MCF 10A (cell line): ENCODE measurements around the gene BANF2. TPM values are rescaled to one million over a fixed set of nuclear protein-coding genes. Genes with fewer than 3 reads are reported as not detected.

Experiments used
- BruUV-seq: library from RNA; stranded (reverse); fragments of 400-500 nt; replicated peaks from 2 replicates; lab custom pipeline; 2021; lab: Mats Ljungman, UMichigan
- CTCF ChIA-PET: fragments of 300-600 bp; sonication (Branson Sonifier 250); formaldehyde crosslinking; extraction: SDS; loops from one replicate; lab custom pipeline; 2021; ENCODE audit warnings: antibody characterized with exemption, inconsistent platforms; lab: Yijun Ruan, JAX
- POLR2A ChIA-PET: fragments of 300-600, 350-650 bp; sonication (Branson Sonifier 250); formaldehyde crosslinking; extraction: SDS; loops from one replicate; lab custom pipeline; 2020; ENCODE audit warnings: antibody characterized with exemption, inconsistent platforms; lab: Yijun Ruan, JAX
- DNase-seq: peaks from one replicate; pipeline ENCODE4 v3.0.0-alpha.2; 2018; ENCODE audit not compliant: unreplicated experiment
- H3K27ac Mint-ChIP-seq: one replicate; pipeline ENCODE4 v1.8.0; 2022; ENCODE audit warnings: mild to moderate bottlenecking, low read depth, mixed read lengths; ENCODE audit not compliant: unreplicated experiment
- H3K27me3 Mint-ChIP-seq: one replicate; pipeline ENCODE4 v1.8.0; 2022; ENCODE audit warnings: mixed read lengths; ENCODE audit not compliant: insufficient read depth, unreplicated experiment
- H3K36me3 Mint-ChIP-seq: one replicate; pipeline ENCODE4 v1.8.0; 2022; ENCODE audit warnings: mild to moderate bottlenecking, moderate library complexity, mixed read lengths; ENCODE audit not compliant: insufficient read depth, unreplicated experiment
- H3K4me1 Mint-ChIP-seq: one replicate; pipeline ENCODE4 v1.8.0; 2022; ENCODE audit warnings: mixed read lengths; ENCODE audit not compliant: insufficient read depth, unreplicated experiment
- H3K4me3 Mint-ChIP-seq: one replicate; pipeline ENCODE4 v1.8.0; 2022; ENCODE audit warnings: mild to moderate bottlenecking, moderate library complexity, mixed read lengths; ENCODE audit not compliant: unreplicated experiment
- H3K9me3 Mint-ChIP-seq: one replicate; pipeline ENCODE4 v1.8.0; 2022; ENCODE audit warnings: mixed read lengths; ENCODE audit not compliant: unreplicated experiment
- CTCF ChIP-seq: fragments of 200-600 bp; IDR thresholded peaks from one replicate; pipeline ENCODE4 v1.8.0; 2022; ENCODE audit warnings: antibody characterized with exemption, mild to moderate bottlenecking; ENCODE audit not compliant: unreplicated experiment
- intact Hi-C: fragments of 100-400 bp; cut with micrococcal nuclease; formaldehyde crosslinking; loops from 2 replicates; pipeline ENCODE4 v1.14.1; 2022
- total RNA-seq: library from RNA; stranded (reverse); gene quantifications from 2 replicates; pipeline ENCODE4 v1.2.3, GENCODE V29; 2022

BANF2 gene
- total RNA-seq, 1 experiment from 2014 or later, result not detected

GRCh38 chr20:17687800-17688199 is 12.0 kb upstream of the BANF2 start:
- H3K9me3 Mint-ChIP-seq, result peaks cover 22% of the 10 kb centered on the region
- intact Hi-C loops, result loop anchor here (10.0 kb wide), 1 partner anchor 597 kb away; the partner anchor contains the start of gene ZNF133
- no peak overlapping the region for H3K27ac Mint-ChIP-seq
- no peaks in the 10 kb centered on the region for H3K36me3 Mint-ChIP-seq
- TF ChIP-seq CTCF, result no peak
- BruUV-seq, result no TSS peak
- H3K4me1 Mint-ChIP-seq, result no peaks in the 10 kb centered on the region
- H3K4me3 Mint-ChIP-seq, result no peak overlapping the region
- ChIA-PET POLR2A (no interaction called here), CTCF (interaction anchor here (0.5 to 3.0 kb wide), 4 partner anchors 29 to 210 kb away, joined by 3 to 15 read pairs (median 4); no protein-coding TSS in a partner anchor)
- DNase-seq, result no peak
- H3K27me3 Mint-ChIP-seq, result peaks cover 67% of the 10 kb centered on the region

GRCh38 chr20:17688965-17689364 is 10.8 kb upstream of the BANF2 start:
- no peak for TF ChIP-seq CTCF
- H3K4me1 Mint-ChIP-seq, result no peaks in the 10 kb centered on the region
- intact Hi-C loops, result loop anchor here (10.0 kb wide), 1 partner anchor 596 kb away; the partner anchor contains the start of gene ZNF133
- peaks cover 59% of the 10 kb centered on the region for H3K27me3 Mint-ChIP-seq
- H3K4me3 Mint-ChIP-seq, result no peak overlapping the region
- ChIA-PET POLR2A (no interaction called here), CTCF (interaction anchor here (0.6 to 0.8 kb wide), 2 partner anchors 96 to 210 kb away, joined by 3 to 6 read pairs; no protein-coding TSS in a partner anchor)
- BruUV-seq, result no TSS peak
- DNase-seq, result no peak
- no peak overlapping the region for H3K27ac Mint-ChIP-seq
- peaks cover 22% of the 10 kb centered on the region for H3K9me3 Mint-ChIP-seq
- no peaks in the 10 kb centered on the region for H3K36me3 Mint-ChIP-seq

GRCh38 chr20:17690144-17690543 is 9.6 kb upstream of the BANF2 start:
- Mint-ChIP-seq H3K36me3 (no peaks in the 10 kb centered on the region), H3K4me1 (no peaks in the 10 kb centered on the region), H3K27me3 (peaks cover 48% of the 10 kb centered on the region), H3K4me3 (no peak overlapping the region), H3K27ac (no peak overlapping the region), H3K9me3 (peaks cover 22% of the 10 kb centered on the region)
- DNase-seq, result no peak
- intact Hi-C loops, result no loop called here
- no peak for TF ChIP-seq CTCF
- BruUV-seq, result no TSS peak
- POLR2A ChIA-PET, result interaction anchor here (0.5 to 1.1 kb wide), 2 partner anchors 8 to 13 kb away, joined by 3 read pairs; partner anchors contain the start of gene RRBP1
- CTCF ChIA-PET, result interaction anchor here (0.7 kb wide), 1 partner anchor 44 kb away, joined by 3 read pairs; no protein-coding TSS in a partner anchor

GRCh38 chr20:17691758-17692157 is 8.0 kb upstream of the BANF2 start:
- H3K27ac Mint-ChIP-seq, result no peak overlapping the region
- no peak for TF ChIP-seq CTCF
- intact Hi-C loops, result no loop called here
- peaks cover 13% of the 10 kb centered on the region for H3K9me3 Mint-ChIP-seq
- ChIA-PET CTCF (interaction anchor here (0.6 to 2.2 kb wide), 5 partner anchors 9 to 305 kb away, joined by 3 to 19 read pairs (median 4); partner anchors contain the start of gene RRBP1), POLR2A (interaction anchor here (0.6 to 1.0 kb wide), 3 partner anchors 9 to 149 kb away, joined by 3 to 5 read pairs (median 4); partner anchors contain the start of gene RRBP1)
- H3K4me3 Mint-ChIP-seq, result no peak overlapping the region
- no peaks in the 10 kb centered on the region for H3K36me3 Mint-ChIP-seq
- DNase-seq, result no peak
- H3K27me3 Mint-ChIP-seq, result peaks cover 32% of the 10 kb centered on the region
- no TSS peak for BruUV-seq
- H3K4me1 Mint-ChIP-seq, result no peaks in the 10 kb centered on the region
